IPS-NIHi7 (cell line): Measurements from ENCODE around the gene MYO1E.

Experiments
- DNase-seq: peaks from one replicate; pipeline ENCODE4 v3.0.0; 2012; ENCODE audit warnings: mixed read lengths; ENCODE audit errors: extremely low spot score

MYO1E gene

DNA sequence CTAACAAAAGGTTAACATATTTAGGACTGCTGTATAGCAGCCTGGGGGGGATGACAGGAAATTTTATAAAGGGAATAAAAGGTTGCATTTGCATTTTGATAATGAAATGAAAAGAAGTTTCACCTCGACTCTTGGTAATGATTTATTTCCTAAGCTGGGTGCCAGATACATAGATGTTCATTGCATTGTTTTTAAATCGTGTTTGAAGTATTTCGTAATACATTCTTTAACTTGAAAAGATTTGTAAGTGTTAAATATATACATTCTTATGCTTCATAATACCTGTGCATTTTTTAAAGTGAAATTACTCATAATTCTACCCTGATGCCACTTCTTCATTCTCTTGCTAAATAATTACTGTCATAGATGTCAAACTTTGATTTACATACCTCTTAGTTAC, 143.2 kb downstream of the MYO1E start:
- no peak for DNase-seq

DNA sequence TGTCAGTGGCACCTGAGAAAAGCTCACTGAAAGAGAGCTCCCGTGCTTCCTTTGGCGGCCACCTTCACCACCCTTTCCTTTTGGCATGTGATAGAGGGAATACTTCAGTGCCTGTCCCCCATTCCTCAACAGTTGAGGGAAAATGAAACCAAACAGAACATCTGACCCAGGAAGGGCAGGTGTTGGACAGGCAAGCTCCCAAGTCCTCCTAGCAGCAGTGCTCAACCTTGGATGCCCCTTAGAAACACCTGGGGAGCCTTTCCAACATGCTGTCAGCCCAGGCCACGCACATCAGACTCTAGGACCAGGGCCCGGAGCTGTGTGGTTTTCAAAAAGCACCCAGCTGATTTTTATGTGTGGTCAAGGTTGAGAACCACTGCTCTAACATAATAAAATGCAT, 143.7 kb downstream of the MYO1E start:
- no peak for DNase-seq

DNA sequence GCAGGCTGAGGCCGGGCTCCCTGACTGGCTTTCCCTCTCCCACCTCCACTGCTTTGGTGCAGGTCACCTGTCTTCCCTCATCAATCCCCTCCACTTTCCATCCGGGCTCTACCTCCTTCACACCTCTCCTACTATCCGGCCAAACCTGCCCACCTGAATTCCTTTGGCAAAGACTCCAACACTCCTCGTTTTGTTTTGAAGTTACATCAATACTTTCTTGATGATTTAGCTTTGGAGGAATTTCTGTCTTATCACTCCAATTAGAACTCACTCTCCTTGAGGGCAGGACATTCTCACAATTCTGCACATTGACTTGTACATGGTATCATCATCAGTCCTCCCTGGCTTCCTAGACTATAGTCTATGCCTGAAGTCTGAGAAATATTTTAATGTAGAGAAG, 145.7 kb downstream of the MYO1E start:
- DNase-seq = no peak

DNA sequence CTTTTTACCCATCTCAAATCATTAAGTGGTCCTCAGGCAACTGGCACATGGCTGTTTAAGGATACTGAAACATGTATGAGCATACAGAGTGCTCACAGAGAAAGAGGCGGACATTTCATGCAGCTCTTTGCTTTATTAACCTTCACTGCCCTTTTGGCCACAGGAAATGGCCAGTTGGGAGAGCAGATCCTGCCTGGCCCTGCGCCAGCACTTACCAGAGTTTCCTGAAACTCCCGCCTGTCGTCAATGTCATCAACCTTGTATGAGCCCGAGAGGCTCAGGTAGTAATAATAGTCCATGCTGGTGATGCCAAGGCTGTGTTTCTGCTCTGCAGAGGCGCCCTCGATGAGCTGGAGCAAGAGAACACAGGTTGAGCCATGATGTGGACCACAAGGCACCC, 148.2 kb downstream of the MYO1E start:
- DNase-seq = no peak

DNA sequence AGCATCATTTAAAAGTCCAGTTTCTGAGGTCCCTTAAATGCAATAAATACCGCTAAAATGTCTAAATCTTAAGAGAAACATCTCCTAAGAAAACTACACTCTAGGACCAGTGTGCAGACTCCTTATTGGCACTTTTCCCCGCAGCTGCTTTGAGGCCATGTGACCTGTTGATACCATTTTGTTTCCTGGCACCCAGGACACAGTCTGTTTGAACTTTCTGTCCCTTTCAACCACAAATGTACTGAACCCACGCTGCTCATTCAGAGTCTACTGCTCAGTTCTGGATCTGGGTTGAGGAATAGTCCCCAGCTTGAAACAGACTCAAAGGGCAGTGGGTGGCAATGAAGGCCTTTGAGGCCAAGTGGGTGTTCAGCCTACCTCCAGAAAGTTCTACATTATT, 148.9 kb downstream of the MYO1E start:
- no peak for DNase-seq

DNA sequence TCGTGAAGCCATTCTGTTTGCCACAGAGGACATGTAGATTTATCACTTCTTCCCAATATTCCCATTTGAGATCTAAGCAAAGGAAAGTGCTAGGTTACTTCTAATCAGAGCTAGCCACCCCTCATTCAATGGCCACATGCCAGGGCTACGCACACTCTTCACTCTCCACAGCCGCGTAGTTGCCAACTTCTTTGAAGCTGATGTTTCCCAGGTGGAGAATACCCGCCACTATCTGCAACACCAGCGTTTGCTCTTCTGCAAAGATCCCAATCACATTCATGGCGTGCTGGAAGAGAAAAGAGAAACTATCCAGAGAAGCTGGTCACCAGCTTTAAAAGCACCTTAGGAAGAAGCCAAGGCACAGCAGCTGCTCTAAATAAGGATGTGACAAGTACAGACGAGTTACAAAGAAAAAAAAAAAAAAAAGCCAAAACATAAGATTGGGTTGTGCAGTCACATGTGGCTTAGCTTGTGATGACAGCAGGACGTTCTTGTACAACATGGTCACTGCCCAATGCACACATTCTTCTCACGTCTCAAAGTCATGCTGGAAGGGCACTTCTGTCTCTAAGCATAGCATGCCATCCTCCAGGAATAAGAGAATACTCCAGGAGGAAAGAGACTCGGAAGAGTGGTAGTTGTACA, 149.6 kb downstream of the MYO1E start:
- no peak for DNase-seq

DNA sequence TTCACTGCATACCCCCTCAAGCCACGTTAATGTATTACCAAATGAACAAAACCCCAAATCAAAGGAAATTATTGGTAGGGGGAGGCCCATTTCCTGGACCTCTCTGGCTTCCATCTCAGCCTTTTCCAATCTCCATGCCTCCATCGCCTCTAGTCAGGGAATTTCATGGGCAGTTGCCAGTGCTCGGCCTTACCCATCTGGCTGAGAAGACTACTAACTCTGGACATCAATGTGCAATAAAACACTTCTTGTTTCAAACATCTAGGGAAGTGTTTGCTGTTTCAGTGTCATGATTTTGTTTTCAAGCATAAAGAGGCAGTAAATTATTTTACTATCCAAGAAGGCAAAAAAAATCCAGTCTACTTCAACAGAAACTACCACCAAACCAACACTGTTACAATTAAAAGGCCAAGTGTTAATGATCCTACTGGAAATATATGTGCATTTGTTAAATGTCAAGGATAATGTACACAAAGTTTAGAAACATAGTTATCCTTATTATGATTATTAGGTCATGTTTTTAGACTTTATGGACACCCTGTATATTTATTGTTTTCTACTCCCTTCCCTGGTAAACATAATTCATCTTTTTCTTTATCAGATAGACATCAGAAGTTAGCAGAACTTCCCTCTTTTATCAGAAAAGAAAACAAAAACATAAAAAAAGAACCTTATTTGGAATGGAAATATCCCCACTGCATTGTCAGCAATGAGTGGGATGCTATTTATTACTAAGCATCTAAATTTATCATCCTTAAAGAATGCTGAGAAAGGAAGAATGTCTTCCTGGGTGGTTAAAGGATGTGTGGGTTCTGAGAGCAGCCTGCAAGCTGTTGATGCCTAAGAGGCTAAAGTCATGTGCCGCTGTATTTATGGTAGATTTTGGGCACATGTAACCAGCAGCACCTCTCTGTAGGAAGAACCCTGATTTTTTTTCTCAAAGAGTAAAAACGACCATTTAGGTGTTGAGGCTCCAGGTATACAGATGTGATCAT, 150.9 kb downstream of the MYO1E start:
- no peak for DNase-seq

DNA sequence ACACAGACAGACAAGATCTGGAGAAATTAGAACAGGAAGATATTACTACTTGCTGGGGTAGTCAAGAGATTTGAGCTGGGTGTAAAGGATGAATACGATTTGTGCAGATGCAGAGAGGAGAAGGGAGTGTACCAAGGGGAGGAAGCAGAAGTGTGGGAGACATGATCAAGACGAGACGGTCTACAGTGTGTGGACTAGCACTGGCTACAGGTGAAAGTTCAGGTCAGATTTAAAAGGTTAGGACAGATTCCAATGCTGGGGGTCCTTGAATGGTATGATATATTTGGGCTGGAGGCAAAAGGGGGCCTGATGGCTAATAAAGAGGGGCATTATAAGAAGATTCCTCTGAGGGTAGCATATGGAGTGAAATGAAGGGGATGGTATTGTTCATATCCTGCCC, 154.0 kb downstream of the MYO1E start:
- no peak for DNase-seq

DNA sequence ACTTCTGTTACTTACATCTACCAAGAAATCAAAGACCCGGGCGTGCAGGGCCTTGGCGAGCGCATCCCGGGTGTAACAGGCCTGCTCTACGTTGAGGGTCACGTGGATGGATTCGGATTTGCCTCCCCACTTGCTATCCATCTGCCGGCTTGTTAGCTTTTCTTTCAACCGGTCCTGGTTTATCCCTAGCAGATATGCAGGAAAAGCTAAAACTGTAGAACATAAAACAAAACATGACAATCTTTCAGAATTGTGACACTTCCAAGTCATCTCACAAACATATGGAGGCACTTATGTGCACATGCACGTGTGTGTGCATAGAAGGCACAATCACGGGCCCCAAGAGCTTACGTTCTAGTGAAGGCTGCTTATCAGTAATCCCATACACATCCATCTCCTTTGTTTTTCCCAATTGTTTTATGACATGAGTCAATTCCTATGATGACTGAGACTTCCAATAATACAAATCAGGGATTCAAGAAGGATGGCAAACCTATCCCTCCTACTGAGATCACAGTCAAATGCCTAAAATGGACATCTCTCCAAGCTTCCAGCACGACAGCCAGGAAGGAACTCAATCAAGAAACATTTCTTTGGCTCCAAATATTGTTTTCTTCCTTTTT, 154.7 kb downstream of the MYO1E start:
- DNase-seq = no peak

DNA sequence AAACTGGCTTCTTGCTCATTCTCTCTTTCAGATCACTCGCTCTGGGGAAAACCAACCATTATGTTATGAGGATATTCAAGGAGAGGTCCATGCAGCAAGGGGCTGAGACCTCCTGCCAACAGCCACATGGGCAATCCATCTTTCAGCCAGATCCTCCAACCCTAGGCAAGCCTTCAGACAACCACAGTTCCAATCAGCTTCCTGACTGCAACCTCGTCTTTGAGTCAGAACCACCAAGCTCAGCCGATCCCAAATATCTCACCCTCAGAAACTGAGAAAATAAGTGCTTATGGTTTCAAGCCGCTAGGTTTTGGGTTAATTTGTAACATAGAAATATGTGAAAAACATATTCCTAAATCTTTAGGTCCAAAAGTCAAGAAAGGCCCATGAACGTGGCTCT, 155.8 kb downstream of the MYO1E start:
- DNase-seq = no peak

DNA sequence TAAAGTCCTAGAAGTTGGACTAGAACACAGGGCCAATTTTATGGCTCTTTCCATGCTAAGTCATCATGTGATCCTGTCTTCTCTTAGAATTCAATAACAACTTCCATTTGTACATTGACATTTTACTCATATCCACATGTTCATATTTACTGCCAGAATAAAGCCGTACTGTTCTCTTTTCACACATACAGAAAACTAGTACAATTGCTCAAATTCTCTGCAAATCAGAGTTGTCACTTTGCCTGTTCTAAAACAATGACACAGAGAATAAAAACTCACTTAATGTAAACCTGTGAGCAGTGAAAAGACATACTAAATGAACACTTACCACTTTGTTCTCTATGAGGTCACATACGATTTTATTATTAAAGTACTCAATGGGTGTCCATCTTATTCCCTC, 162.5 kb downstream of the MYO1E start:
- no peak for DNase-seq

DNA sequence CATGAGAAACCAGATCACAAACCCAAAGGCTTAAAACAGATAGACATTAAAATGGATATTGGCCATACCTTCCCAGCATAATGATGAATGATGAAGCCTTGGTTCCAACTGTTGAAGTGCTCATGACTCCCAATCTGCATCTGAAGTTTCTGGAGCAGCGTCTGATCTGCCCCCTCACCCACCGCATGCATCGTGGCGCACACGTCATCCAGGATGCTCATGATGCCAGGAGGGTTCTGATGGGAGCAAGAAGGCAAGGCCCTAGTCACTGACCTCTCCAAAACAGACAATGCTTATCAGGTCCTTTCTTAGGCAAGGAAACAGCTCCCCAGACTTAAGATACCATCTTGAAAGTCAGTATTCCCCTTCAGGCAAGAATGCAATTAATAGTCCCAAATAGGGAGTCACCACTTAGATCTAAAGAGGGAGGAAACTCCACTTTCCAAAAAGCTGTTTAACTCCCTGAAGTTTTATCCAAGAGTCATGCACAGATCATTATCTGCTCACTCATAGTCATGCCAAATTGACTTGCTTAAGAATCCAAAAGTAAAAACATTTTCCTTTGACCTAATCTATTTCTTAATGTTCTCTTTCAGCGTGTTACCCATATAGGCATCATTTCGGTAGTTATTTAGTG, 163.9 kb downstream of the MYO1E start:
- no peak for DNase-seq

DNA sequence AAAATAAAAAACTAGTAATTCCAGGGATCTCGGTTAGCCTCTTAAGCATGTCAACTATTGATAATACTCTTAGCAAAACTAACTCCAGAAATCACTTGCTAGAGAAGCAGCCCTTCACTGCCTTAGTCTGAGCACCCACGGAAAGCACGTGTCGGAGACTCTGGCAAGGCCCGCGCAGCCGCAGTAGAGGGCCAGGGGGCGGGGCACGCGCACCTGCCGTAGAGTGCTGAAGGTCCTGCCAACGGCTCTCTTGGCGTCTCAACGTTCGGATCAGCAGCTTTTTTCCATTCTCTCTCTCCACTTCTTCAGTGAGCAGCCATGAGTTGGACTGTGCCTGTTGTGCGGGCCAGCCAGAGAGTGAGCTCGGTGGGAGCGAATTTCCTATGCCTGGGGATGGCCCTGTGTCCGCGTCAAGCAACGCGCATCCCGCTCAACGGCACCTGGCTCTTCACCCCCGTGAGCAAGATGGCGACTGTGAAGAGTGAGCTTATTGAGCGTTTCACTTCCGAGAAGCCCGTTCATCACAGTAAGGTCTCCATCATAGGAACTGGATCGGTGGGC, 166.0 kb downstream of the MYO1E start, which contains the start of gene LDHAL6B:
LDHAL6B (plus strand) TSS at position 221 of the 561 bp plus-strand sequence; CDS start at position 319, 98 bp downstream.
- no peak for DNase-seq

DNA sequence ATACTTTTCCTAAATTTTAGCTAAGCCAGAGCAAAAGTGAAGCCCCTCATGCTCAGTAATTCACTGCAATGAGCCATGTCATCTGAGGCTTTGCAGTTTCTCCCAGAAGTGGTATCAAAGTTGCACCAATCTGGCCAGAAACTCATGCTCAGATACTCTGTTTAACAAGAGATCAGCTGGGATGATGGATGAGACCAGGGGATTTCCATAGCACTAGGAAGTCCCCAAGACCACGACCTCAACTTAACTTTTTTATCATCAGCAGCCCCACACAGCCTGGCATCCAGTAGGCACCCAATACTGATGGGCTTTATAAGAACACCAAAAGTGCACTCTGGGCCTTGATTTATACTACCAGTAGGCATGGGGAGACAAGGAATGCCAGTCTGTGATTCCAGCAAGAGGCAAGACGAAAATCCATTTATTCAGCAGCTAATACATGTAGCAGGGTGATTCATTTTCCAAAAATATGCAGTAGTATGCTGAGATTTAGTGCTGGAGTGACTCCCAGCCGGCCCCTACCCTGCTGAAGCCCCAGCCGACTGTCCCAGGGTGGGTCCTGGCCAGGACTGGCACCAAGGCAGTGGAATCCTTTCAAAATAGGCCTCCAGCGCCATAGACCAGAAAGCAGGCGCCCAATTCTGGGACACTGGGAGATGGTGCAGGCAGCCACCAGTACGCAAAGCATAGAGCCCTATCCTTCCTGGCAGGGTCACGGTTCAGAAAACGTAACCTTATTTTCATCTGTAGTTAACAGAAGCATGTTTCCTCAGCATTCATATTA, 166.6 kb downstream of the MYO1E start:
- no peak for DNase-seq

DNA sequence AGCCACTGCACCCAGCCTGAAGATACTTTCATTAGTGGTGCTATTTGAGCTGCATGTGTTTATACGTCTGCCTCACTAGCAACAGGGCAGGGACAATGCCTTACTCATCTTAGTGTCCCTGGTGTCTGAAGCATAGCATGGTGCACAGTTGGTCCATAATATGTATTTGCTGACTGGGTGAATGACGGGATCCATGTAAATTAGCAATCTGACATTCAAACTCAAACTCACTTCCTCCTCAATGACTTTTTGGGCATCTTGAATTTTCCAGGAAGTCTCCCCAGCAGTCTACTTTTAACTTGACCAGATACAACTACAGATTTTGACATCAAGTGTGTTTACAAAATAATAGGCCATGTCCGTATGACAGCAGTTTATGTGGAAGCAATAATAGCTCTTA, 169.0 kb downstream of the MYO1E start:
- DNase-seq = no peak

DNA sequence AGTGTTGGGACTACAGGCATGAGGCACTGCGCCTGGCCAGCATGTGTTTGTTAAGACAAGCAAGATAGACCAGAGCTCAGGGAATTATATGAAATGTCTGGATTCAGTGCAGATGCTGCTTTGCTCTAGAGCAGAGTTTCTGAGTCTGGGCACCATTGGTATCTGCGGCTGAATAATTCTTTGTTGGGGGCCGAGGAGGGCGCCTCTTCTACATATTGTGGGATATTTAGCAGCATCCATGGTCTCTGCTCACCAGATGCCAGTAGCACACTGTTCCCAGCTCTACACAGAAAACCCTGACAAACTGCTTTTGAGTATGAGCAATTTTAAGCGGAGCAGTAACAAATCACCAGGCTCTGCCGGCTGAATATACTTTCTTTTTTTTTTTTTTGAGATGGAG, 169.7 kb downstream of the MYO1E start:
- DNase-seq = no peak

DNA sequence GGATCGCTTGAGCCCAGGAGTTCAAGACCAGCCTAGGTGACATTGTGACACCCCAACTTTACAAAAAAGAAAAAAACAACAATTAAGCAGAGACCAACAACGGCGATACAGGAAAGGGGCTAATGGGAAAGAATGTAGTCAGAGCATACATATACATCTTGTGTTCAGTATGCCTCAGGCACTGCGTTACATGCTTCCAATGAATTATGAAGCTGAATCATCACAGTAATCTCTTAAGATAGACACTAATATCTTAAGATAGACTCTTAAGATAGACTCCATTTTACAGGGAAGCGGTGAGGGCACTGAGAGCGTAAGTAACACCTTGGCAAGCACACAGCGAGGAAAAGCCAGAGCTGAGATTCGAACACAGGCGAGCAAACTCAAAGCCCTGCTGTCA, 172.1 kb downstream of the MYO1E start:
- no peak for DNase-seq

DNA sequence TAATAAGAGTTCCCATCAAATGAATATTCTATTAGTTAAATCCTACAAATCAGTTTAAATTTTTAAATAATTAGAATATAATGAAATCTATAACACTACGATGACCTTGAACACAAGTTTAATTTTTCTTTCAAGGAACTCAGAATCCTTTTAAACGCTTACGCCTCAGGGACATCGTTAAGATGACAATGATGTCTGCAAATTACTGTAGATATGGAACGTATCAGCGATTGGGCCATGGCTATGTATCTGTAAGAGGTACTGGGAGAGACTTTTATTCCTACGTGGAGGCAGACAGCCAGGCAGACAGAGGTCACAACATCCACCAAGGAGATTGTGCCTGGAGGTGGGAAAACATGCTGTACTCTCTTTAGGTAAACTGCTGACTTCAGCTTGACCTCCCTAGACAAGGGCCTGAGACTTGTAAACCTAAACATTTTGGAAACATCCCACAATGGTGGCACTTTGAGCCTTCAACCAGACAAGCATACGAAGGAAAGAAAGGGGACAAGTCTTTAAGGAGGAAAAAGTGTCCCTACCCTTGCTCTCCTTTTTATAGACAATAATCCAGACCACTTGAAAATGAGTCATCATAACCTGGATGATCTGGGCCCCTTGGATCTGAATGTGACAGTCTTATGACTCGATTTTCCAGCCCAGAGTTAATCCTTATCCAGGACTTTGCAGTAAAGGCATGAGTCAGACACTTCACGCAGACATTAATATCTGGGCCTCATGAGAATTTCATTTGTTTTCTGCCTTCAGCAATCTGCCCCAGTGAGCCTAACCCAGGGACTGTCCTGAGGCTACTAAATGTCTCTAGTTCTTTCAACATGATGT, 172.8 kb downstream of the MYO1E start:
- DNase-seq = no peak

DNA sequence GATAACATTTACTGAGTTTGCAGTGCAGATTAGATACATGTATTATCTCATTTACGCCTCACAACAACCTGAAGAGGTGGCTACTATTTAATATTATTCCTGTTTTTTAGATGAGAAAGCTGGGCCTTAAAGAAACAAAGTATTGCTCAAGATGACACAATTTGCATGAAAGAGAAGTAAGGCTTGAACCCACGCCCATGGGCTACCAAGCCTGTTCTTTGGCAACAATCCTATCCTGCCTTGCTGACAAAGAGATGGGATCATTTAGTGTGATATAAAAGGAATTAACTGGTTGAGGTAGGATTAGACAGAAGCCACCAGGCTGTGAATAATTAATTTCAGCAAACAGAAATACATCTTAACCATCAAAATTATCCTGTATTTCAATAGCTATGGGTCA, 175.2 kb downstream of the MYO1E start:
- DNase-seq = no peak

DNA sequence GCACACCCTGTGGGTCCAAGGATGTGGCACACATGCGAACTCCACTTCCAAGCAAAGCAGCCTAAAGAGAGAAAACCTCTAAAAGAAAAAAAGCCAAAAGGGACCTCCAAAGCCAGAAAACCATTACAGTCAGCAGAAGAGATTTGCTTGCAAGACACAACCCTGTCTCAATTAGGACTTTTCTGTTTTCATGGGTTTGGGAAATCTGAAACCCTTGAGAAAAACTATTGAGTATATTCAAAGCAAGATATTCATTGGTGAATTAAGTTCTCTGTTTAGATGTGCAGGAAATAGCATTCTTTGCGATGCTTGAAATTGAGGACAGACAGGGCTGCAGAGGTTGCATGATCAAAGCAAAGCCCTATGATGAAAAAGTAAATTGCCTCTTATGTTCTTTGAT, 176.3 kb downstream of the MYO1E start:
- DNase-seq = no peak
